ENCODE results near the gene NSD1. TPM values are rescaled to one million over a fixed set of nuclear protein-coding genes. Genes with fewer than 3 reads are reported as not detected.
"Not testable (repeated sequence)": the region's sequence is repeated elsewhere in the genome, so short reads cannot be mapped to it uniquely, and the experiment has no call there.

NSD1 gene
- total RNA-seq, 1 experiment from 2014 or later, result 18.3 TPM

GRCh38 chr5:177225798-177226197 lies 92.2 kb downstream of the NSD1 start:
- DNase-seq (ENCODE audit: low read depth), result no peak

DNA sequence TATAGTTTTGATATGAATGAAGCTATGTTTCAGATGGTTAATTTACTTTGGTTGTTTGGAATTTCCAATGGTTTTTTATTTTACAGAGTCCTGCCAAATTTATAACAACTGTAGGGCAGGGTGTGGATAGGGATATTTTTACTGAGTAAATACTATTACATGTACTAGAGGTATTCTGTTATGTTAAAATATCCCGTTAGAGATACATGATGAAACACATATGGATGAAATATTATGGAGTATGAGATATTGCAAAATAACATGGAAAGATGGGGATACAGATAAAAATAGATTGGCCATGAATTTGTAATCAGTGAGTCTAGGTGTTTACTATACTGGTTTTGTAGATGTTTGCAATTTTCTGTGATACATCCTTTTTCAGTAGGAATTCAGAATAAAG lies 93.3 kb downstream of the NSD1 start:
- DNase-seq (ENCODE audit: low read depth), result no peak

DNA sequence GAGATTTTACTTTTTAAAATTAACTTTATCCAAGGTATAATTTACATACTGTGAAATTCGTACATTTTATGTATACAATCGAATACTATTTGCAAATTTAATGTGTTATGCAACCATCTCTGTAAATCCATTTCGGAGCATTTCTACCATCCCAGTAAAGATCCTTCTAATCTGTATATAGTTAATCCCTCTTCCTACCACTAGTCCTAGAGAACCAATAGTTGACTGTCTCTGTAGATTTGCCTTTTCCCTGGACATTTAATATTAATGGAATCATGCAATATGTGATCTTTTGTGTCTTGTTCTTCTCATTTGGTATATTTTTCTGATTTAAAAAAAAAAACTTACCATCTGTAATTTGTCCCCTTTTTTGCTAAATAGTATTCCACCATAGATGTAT lies 95.2 kb downstream of the NSD1 start:
- DNase-seq (ENCODE audit: low read depth), result no peak

- no peak for DNase-seq (ENCODE audit: low read depth)
Observed at GRCh38 chr5:177230660-177231059, 97.1 kb downstream of the NSD1 start.

GRCh38 chr5:177231479-177232250 lies 98.1 kb downstream of the NSD1 start:
- DNase-seq (ENCODE audit: low read depth), result no peak

DNA sequence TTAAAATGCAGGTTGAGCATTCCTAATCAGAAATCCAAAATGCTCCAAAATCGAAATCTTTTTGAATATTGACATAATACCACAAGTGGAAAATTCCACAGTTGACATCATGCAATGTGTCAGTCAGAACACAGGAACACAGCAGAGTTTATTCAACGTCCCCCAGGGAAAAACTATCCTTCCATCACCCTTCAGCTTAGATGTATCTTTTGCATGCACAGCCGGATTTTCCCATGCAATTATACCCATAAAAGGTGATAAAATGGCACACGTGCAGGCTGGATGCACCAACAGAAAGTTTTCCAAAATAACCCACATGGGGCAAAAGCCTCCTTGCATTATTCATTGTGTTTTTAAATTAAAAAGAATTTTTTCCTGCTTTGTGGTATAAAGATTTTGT lies 98.8 kb downstream of the NSD1 start:
- no peak for DNase-seq (ENCODE audit: low read depth)

DNA sequence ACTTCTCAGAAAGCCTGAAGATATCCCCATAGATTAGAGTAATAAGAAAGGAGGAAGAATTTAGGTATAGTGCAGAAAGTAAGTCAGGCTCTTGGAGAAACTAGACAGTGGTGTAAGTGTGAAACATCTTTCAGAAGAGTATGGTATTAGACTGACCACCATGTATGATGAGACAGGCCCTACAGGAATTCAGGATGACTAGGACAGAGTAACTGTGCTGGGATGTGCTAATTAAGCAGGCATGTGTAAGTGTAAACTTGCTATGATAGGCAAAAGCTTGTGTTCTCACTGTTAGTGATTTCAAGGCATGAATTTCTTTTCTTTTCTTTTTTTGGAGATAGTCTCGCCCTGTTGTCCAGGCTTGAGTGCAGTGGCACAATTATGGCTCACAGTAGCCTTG lies 99.2 kb downstream of the NSD1 start:
- peak; percentile 8 for DNase-seq (ENCODE audit: low read depth)

- DNase-seq (ENCODE audit: low read depth), result no peak
Observed at GRCh38 chr5:177233206-177233605, 99.6 kb downstream of the NSD1 start.

- no peak for DNase-seq (ENCODE audit: low read depth)
Observed at GRCh38 chr5:177233802-177234201, 100.2 kb downstream of the NSD1 start.

GRCh38 chr5:177234841-177235240 lies 101.3 kb downstream of the NSD1 start:
- DNase-seq (ENCODE audit: low read depth), result no peak

- DNase-seq (ENCODE audit: low read depth), result peak; percentile 10
Observed at GRCh38 chr5:177241768-177242167, 108.2 kb downstream of the NSD1 start.

- DNase-seq (ENCODE audit: low read depth), result no peak
Observed at GRCh38 chr5:177242304-177242703, 108.7 kb downstream of the NSD1 start.

GRCh38 chr5:177249761-177250537 lies 116.4 kb downstream of the NSD1 start:
- DNase-seq (ENCODE audit: low read depth), result no peak

DNA sequence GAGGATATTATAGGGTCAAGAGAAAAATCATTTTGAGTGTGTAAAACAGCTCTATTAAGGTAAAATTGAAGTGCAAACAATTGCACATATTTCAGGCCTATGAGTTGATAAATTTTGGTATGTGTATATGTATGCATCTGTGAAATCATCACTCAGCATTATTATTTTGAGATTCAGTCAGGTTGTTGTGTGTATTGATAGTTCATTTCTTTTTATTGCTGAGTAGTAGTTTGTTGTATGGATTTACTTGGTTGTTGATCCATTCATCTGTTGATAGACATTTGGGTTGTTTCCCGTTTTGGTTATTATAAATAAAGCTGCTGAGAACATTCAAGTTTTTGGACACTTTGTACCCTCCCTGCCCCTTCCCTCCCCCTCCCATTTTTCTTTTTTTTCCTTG lies 119.7 kb downstream of the NSD1 start:
- no peak for DNase-seq (ENCODE audit: low read depth)

DNA sequence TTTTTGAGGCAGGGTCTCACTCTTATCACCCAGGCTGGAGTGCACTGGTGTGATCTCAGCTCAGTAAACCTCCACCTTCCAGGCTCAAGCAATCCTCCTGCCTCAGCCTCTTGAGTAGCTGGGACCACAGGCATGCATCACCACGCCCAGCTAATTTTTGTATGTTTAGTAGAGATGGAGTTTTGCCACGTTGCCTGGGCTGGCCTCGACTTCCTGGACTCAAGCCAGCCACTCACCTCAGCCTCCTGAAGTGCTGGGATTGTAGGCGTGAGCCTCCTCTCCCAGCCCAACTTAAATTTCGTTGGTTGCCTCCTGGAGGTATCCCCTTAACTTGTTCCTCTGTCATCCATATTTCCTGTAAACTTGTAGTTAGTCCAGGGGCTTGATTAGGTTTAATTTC lies 122.7 kb downstream of the NSD1 start:
- DNase-seq (ENCODE audit: low read depth), result peak; percentile 42

DNA sequence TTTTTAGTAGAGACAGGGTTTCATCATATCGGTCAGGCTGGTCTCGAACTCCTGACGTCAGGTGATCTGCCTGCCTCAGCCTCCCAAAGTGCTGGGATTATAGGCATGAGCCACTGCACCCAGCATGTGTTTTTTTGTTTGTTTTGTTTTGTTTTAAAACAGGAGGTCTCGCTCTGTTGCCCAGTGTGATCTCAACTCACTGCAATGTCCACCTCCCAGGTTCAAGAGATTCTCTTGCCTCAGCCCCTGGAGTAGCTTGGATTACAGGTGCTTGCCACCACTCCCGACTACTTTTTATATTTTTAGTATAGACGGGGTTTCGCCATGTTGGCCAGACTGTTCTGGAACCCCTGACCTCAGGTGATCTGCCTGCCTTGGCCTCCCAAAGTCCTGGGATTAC lies 125.1 kb downstream of the NSD1 start:
- DNase-seq (ENCODE audit: low read depth), result not testable (repeated sequence)

- DNase-seq (ENCODE audit: low read depth), result no peak
Observed at GRCh38 chr5:177260961-177261360, 127.4 kb downstream of the NSD1 start.

GRCh38 chr5:177261510-177261909 lies 127.9 kb downstream of the NSD1 start:
- no peak for DNase-seq (ENCODE audit: low read depth)

DNA sequence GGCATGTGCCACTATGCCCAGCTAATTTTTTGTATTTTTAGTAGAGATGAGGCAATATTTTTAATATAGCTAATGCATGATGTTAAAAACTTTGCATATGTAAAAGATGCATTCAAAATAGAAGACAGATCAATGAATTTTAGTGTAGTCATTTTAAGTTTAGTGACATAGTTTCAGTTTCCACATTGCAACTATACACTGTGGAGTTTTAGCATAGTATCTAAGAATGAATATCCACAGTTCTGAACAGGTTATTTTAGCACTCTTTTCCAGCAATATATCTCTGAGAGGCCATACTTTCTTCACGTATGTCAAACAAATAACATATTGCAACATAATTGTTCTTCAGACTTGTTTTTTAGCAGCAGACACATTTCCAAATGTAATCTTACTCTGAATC lies 130.6 kb downstream of the NSD1 start:
- DNase-seq (ENCODE audit: low read depth), result no peak

- no peak for DNase-seq (ENCODE audit: low read depth)
Observed at GRCh38 chr5:177265395-177265794, 131.8 kb downstream of the NSD1 start.

GRCh38 chr5:177269232-177269895 lies 135.8 kb downstream of the NSD1 start:
- no peak for DNase-seq (ENCODE audit: low read depth)

GRCh38 chr5:177269976-177270375 lies 136.4 kb downstream of the NSD1 start:
- DNase-seq (ENCODE audit: low read depth), result no peak
